ENCODE measurements around the gene MAP4K5. TPM values are rescaled to one million over a fixed set of nuclear protein-coding genes. Genes with fewer than 3 reads are reported as not detected.

MAP4K5 gene
- total RNA-seq: 73.3 and 75.8 TPM in 2 replicates

DNA sequence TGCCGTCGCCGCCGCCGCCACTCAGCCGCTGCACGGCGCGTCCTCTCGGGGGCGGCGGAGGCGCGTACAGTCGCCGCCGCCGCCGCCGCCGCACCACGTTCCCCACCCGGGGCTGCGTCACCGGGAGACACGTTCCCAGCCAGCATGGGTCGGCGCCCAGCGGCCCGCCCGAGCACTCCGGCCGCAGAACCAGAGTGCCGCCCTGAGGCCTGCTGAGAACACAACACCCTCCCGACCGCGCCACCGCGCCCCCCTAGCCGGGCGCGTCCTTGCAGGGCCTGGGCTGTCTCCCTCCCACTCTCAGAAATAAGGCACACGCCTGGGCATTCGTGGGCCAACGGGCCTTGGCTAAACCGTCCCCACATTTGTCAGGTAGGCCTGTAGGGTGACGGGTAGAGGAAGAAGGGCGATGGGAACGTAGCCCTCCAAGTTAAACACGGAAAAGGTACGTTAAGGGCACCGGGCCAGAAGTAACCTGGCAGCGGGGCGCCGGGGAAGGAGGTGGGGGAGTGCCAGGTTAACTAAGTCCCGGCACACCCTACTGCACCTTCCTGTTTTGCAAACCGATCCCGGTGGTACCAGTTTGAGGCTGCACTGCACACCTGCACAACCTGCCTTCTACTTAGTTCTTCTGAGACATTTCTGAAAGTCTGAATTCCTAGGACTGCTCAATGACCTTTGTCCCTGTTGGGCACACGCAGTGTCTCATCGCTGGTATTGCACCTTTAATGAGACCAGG is at the start of gene MAP4K5:
TSS of gene MAP4K5 (minus strand) at position 68 of the 739 bp plus-strand sequence. CDS start 520 bp downstream, outside the sequence.

GRCh38 chr14:50559990-50560930 is 27.9 kb upstream of the MAP4K5 start, which contains the start of gene ATL1:
TSS of gene ATL1 (plus strand) at chr14:50560145. CDS start at chr14:50560266, 121 bp downstream.

DNA sequence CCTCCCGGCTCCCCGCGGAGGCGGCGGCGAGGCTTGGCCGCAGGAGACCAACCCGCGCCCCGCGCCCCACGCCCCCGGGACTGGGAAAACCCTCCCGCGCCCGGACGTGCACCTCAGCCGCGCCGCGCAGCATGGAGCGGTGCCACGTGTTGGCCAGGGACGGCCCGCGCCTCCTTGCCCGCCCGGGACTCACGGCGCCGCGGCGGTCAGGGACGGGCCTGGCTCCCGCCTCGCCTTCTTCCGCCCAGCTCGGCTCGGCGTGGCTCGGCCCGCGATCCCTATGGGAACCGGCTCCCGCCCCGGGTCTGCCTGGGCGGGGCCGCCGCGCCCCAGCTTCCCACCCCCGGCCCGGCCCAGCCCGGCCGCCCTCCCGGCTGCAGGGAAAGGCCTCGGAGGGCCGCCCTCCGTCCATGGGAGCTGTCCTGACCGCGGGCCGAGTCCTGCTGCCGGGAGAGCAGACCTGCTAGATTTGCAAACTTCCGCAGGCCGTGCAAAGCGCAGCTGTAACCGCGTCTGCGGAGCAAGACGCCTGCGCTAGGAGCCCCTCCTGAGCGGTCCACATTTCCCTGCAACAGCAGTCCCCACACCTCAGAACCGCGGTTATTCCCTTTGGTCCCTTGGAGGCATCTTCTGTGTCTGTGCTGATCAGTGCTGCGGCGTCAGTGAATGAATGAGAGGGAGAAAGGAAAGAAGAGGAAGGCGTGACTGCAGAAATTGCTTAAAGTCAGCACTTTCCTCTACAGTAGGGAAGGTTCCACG is 135.6 kb downstream of the MAP4K5 start, which contains the start of gene CDKL1:
TSS of gene CDKL1 (minus strand) at position 251 of the 759 bp plus-strand sequence. CDS start 1,013 bp downstream, outside the sequence.

Other genes with a start within 250 kb of the MAP4K5 start
- 2.5 and 8.0 TPM in 2 replicates for gene L2HGDH, start 220.3 kb downstream of the MAP4K5 start, total RNA-seq
- 6.2 and 7.0 TPM in 2 replicates for gene DMAC2L, start 220.2 kb downstream of the MAP4K5 start, total RNA-seq
- 5.1 and 23.8 TPM in 2 replicates for gene CDKL1, start 135.7 kb downstream of the MAP4K5 start, total RNA-seq
- 3.4 and 4.6 TPM in 2 replicates for gene ATL1, start 27.6 kb upstream of the MAP4K5 start, total RNA-seq
- gene SAV1, start 135.7 kb upstream of the MAP4K5 start, total RNA-seq: 15.6 and 24.2 TPM in 2 replicates

All from mesangial cell (primary cell).